WERI-Rb-1 (cell line): ENCODE results near the gene PLA2G4A.
A peak's percentile ranks its signal among the peaks of the same experiment; 100 is the strongest.

ENCODE experiments used
- DNase-seq: peaks from one replicate; pipeline ENCODE4 v3.0.0-alpha.2; 2020
- H3K27ac ChIP-seq: fragments of 250-450 bp; sonication (Bioruptor Pico); 2 replicates; pipeline ENCODE4 v1.5.1; 2020; ENCODE audit warnings: mild to moderate bottlenecking, moderate library complexity
- H3K27me3 ChIP-seq: fragments of 250-450 bp; sonication (Bioruptor Pico); 2 replicates; pipeline ENCODE4 v1.5.1; 2021; ENCODE audit warnings: mild to moderate bottlenecking, low read depth, moderate library complexity; ENCODE audit not compliant: insufficient read depth, severe bottlenecking
- H3K36me3 ChIP-seq: fragments of 250-450 bp; sonication (Bioruptor Pico); 2 replicates; pipeline ENCODE4 v1.5.1; 2020; ENCODE audit warnings: mild to moderate bottlenecking, moderate library complexity
- H3K4me3 ChIP-seq: 2 replicates; pipeline ENCODE4 v1.5.1; 2011; ENCODE audit warnings: low read depth, mild to moderate bottlenecking, control low read depth, low read length
- H3K9me3 ChIP-seq: fragments of 250-450 bp; sonication (Bioruptor Pico); 2 replicates; pipeline ENCODE4 v1.5.1; 2021; ENCODE audit warnings: mild to moderate bottlenecking, moderate library complexity; ENCODE audit not compliant: severe bottlenecking
- CTCF ChIP-seq: IDR thresholded peaks from 2 replicates; pipeline ENCODE4 v1.5.1; 2011; ENCODE audit warnings: low read depth, mild to moderate bottlenecking, control low read depth, inconsistent platforms, low read length

Gene PLA2G4A

GRCh38 chr1:186828611-186829454 is at the start of gene PLA2G4A:
Gene PLA2G4A, plus strand, starts transcription at chr1:186828949. Its CDS starts 25,406 bp downstream, at chr1:186854355.
- Histone ChIP-seq H3K36me3 (no peaks in the 10 kb centered on the region), H3K4me3 (peak within 1 kb of the TSS; percentile 60), H3K27me3 (no peaks in the 10 kb centered on the region), H3K9me3 (no peaks in the 10 kb centered on the region), H3K27ac (no peak within 1 kb of the TSS)
- DNase-seq = no peak
- TF ChIP-seq CTCF = no peak

GRCh38 chr1:186780076-186780475 is 48.7 kb upstream of the PLA2G4A start:
- H3K4me3 ChIP-seq = no peak overlapping the region
- TF ChIP-seq CTCF = no peak
- H3K36me3 ChIP-seq = no peaks in the 10 kb centered on the region

GRCh38 chr1:186781730-186782129 is 47.0 kb upstream of the PLA2G4A start:
- Histone ChIP-seq H3K4me3 (no peak overlapping the region), H3K27ac (no peak overlapping the region), H3K27me3 (no peaks in the 10 kb centered on the region), H3K9me3 (no peaks in the 10 kb centered on the region), H3K36me3 (no peaks in the 10 kb centered on the region)
- DNase-seq = no peak
- no peak for TF ChIP-seq CTCF

More at GRCh38 chr1:186780076-186780475, 48.7 kb upstream of the PLA2G4A start:
- Histone ChIP-seq H3K27ac (no peak overlapping the region), H3K27me3 (no peaks in the 10 kb centered on the region), H3K9me3 (no peaks in the 10 kb centered on the region)
- no peak for DNase-seq

GRCh38 chr1:186782791-186783190 is 46.0 kb upstream of the PLA2G4A start:
- H3K27me3 ChIP-seq = no peaks in the 10 kb centered on the region
- H3K27ac ChIP-seq = no peak overlapping the region

GRCh38 chr1:186783193-186783592 is 45.6 kb upstream of the PLA2G4A start:
- TF ChIP-seq CTCF = no peak

More at GRCh38 chr1:186782791-186783190, 46.0 kb upstream of the PLA2G4A start:
- Histone ChIP-seq H3K36me3 (no peaks in the 10 kb centered on the region), H3K9me3 (no peaks in the 10 kb centered on the region), H3K4me3 (no peak overlapping the region)
- TF ChIP-seq CTCF = no peak
- no peak for DNase-seq

GRCh38 chr1:186785503-186785902 is 43.2 kb upstream of the PLA2G4A start:
- TF ChIP-seq CTCF = no peak
- Histone ChIP-seq H3K9me3 (no peaks in the 10 kb centered on the region), H3K36me3 (no peaks in the 10 kb centered on the region), H3K4me3 (no peak overlapping the region), H3K27me3 (no peaks in the 10 kb centered on the region), H3K27ac (no peak overlapping the region)
- no peak for DNase-seq

More at GRCh38 chr1:186783193-186783592, 45.6 kb upstream of the PLA2G4A start:
- DNase-seq = no peak
- Histone ChIP-seq H3K9me3 (no peaks in the 10 kb centered on the region), H3K36me3 (no peaks in the 10 kb centered on the region), H3K27me3 (no peaks in the 10 kb centered on the region), H3K4me3 (no peak overlapping the region), H3K27ac (no peak overlapping the region)
